ENCODE data around the gene FSTL5.

DNA sequence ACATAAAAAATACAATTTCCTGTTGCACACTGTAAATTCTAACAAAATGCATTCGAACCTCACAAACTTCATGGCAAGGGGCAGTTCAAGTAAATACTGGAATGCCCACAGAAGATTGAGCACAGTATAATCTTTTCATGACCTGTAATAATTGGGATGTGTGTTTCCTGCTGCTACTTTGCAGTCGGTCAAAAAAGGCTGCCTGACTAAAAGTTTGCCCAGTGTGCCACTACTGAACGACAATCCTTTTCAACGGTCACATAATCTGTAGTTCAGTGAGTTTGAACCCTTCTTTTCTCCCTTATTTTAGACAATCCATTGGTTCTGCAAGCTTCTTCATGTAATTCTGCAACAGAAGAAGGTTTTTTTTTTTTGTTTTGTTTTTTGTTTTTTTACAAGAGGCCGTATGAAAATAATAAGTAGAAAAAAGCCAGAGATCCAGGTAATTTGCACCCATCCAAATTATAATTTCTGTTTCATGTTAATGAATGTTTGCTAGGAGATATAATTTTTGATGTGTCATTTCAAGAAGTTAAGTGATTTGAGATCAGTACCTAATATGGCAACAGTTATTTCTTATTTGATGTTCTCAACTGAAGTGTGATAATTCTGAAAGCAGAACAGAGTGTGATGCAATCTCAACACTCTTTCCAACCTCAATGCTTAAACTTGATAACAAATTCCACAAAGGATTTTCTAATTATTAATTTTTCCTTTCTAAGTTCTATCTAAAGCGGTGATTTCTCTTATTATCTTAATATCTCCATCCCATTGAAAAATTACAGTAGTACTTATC, 237.6 kb downstream of the FSTL5 start:
- TF ChIP-seq, protein P1, sequence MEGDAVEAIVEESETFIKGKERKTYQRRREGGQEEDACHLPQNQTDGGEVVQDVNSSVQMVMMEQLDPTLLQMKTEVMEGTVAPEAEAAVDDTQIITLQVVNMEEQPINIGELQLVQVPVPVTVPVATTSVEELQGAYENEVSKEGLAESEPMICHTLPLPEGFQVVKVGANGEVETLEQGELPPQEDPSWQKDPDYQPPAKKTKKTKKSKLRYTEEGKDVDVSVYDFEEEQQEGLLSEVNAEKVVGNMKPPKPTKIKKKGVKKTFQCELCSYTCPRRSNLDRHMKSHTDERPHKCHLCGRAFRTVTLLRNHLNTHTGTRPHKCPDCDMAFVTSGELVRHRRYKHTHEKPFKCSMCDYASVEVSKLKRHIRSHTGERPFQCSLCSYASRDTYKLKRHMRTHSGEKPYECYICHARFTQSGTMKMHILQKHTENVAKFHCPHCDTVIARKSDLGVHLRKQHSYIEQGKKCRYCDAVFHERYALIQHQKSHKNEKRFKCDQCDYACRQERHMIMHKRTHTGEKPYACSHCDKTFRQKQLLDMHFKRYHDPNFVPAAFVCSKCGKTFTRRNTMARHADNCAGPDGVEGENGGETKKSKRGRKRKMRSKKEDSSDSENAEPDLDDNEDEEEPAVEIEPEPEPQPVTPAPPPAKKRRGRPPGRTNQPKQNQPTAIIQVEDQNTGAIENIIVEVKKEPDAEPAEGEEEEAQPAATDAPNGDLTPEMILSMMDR (IDR thresholded peaks at IDR 0.05), result no peak
- TF ChIP-seq POLR2A (IDR thresholded peaks at IDR 0.05; ENCODE audit: low read depth), result no peak
- no peak for TF ChIP-seq POLR2AphosphoS5 (IDR thresholded peaks at IDR 0.05)
- no peak for TF ChIP-seq EP300 (IDR thresholded peaks at IDR 0.05)
